Kidney (tissue), 14 donors: ENCODE data around the gene CYP11A1. TPM values are rescaled to one million over a fixed set of nuclear protein-coding genes. Genes with fewer than 3 reads are reported as not detected.
A peak's percentile ranks its signal among the peaks of the same experiment; 100 is the strongest.

Source experiments
- DNase-seq, 5 donors: peaks; one replicate each; pipeline ENCODE4 v3.0.0-alpha.2; 2013 to 2020
- FAIRE-seq: peaks from 2 replicates; lab custom pipeline; 2012; peaks lifted over from hg19 to GRCh38; lab: Jason Lieb, UNC
- H3K27ac ChIP-seq, 2 donors: one replicate each; pipeline ENCODE4 v1.7.0; 2013; ENCODE audit warnings: low read depth in 2 of 2, low read length in 2 of 2, inconsistent platforms in 1 of 2
- H3K27me3 ChIP-seq: one replicate; pipeline ENCODE4 v1.7.1; 2013; ENCODE audit warnings: low read length, inconsistent platforms; ENCODE audit not compliant: control insufficient read depth, insufficient read depth
- H3K36me3 ChIP-seq, 3 donors: one replicate each; pipeline versions ENCODE4 v1.7.0 to v1.7.1; 2013; ENCODE audit warnings: low read length in 3 of 3, control low read depth in 1 of 3, inconsistent platforms in 1 of 3; ENCODE audit not compliant: insufficient read depth in 3 of 3, control insufficient read depth in 2 of 3
- H3K4me1 ChIP-seq, 3 donors: one replicate each; pipeline versions ENCODE4 v1.7.0 to v1.7.1; 2013; ENCODE audit warnings: low read length in 3 of 3, inconsistent platforms in 1 of 3, low read depth in 1 of 3; ENCODE audit not compliant: control insufficient read depth in 2 of 3, insufficient read depth in 2 of 3
- H3K4me3 ChIP-seq, 3 donors: one replicate each; pipeline versions ENCODE4 v1.7.0 to v1.8.1; 2013; ENCODE audit warnings: low read length in 3 of 3, control low read depth in 1 of 3, inconsistent platforms in 1 of 3
- H3K9ac ChIP-seq, 3 donors: one replicate each; pipeline versions ENCODE4 v1.7.0 to v1.7.1; 2013; ENCODE audit warnings: low read length in 3 of 3, control low read depth in 1 of 3, inconsistent platforms in 1 of 3
- H3K9me3 ChIP-seq, 3 donors: one replicate each; pipeline versions ENCODE4 v1.7.0 to v1.7.1; 2013; ENCODE audit warnings: low read length in 3 of 3, control low read depth in 1 of 3, inconsistent platforms in 1 of 3; ENCODE audit not compliant: control insufficient read depth in 2 of 3, insufficient read depth in 1 of 3
- CTCF ChIP-seq: IDR thresholded peaks from 3 replicates; pipeline ENCODE4 v1.5.1; 2012; ENCODE audit warnings: mild to moderate bottlenecking, moderate library complexity, borderline replicate concordance; ENCODE audit not compliant: insufficient read depth; ENCODE audit errors: extremely low read depth
- intact Hi-C: fragments of 100-400 bp; cut with DNase I; formaldehyde crosslinking; loops from one replicate; pipeline ENCODE4 v1.11.1; 2022
- polyA plus RNA-seq: library from polyadenylated mRNA; stranded (reverse); fragments of 350-450 nt; fragmentation: Illumina TruSeq; extraction: RNeasy Lipid Tissue Mini Kit (QIAGEN cat#74804); gene quantifications from one replicate; pipeline ENCODE4 v1.2.3, GENCODE V29; 2014; ENCODE audit warnings: low read depth, low replicate concordance; ENCODE audit not compliant: insufficient read depth
- total RNA-seq: library from RNA; stranded (reverse); fragmentation: NEBNext Ultra II Directional; extraction: Animal tissue kit (Norgen Biotek cat#: 25700); gene quantifications from one replicate; pipeline ENCODE4 v1.2.1, GENCODE V29; 2021
- donor health status: control.
- donor health status: control.
- donor health status: control.
- donor health status: control.
- donor health status: control.
- donor health status: DM: yes; HTN: yes; CAD: no.
- donor health status: Normal renal cell carcinoma (clear cell type).

CYP11A1 gene
- total and polyA plus RNA-seq, 2 donors from 2014 or later, result 0.13 to 2.7 TPM

- H3K27me3 ChIP-seq, result no peaks in the 10 kb centered on the region
- DNase-seq (peak in 2 of 5 donors; percentile 35 to 44), FAIRE-seq (no peak)
- no peak for TF ChIP-seq CTCF
- H3K9ac ChIP-seq, result no peak overlapping the region
- H3K27ac ChIP-seq, result no peak overlapping the region
- H3K4me1 ChIP-seq, result peaks cover 0 to 24% (median 9%) of the 10 kb centered on the region in 3 donors
- intact Hi-C loops, result no loop called here
- no peak overlapping the region for H3K4me3 ChIP-seq
- H3K36me3 ChIP-seq, result no peaks in the 10 kb centered on the region
- no peaks in the 10 kb centered on the region for H3K9me3 ChIP-seq
Measured at GRCh38 chr15:74389241-74390048, 22.0 kb upstream of the CYP11A1 start.

- H3K4me3 ChIP-seq, result no peak overlapping the region
- no peaks in the 10 kb centered on the region for H3K27me3 ChIP-seq
- peak in 2 of 5 donors; percentile 51 to 52 for DNase-seq
- peaks cover 0 to 28% (median 9%) of the 10 kb centered on the region in 3 donors for H3K4me1 ChIP-seq
- no peak overlapping the region for H3K27ac ChIP-seq
- no peak overlapping the region for H3K9ac ChIP-seq
- H3K9me3 ChIP-seq, result no peaks in the 10 kb centered on the region
- FAIRE-seq, result no peak
- intact Hi-C loops, result no loop called here
- TF ChIP-seq CTCF, result no peak
- H3K36me3 ChIP-seq, result no peaks in the 10 kb centered on the region
Measured at GRCh38 chr15:74388363-74388951, 21.0 kb upstream of the CYP11A1 start.

GRCh38 chr15:74387621-74388362 is 20.3 kb upstream of the CYP11A1 start:
- no peaks in the 10 kb centered on the region for H3K9me3 ChIP-seq
- no peaks in the 10 kb centered on the region for H3K36me3 ChIP-seq
- H3K4me1 ChIP-seq, result peaks cover 0 to 28% (median 9%) of the 10 kb centered on the region in 3 donors
- H3K4me3 ChIP-seq, result no peak overlapping the region
- DNase-seq, result peak in 4 of 5 donors; percentile 41 to 50 (median 46)
- H3K27ac ChIP-seq, result no peak overlapping the region
- FAIRE-seq, result no peak
- TF ChIP-seq CTCF, result no peak
- no peaks in the 10 kb centered on the region for H3K27me3 ChIP-seq
- no peak overlapping the region for H3K9ac ChIP-seq
- intact Hi-C loops, result no loop called here
